GM12872 (cell line): Measurements from ENCODE around the gene TMEM63C.

Experiments used
- CTCF ChIP-seq: IDR thresholded peaks from 3 replicates; pipeline ENCODE4 v1.5.1; 2011; ENCODE audit warnings: low read depth, mild to moderate bottlenecking, low read length, moderate library complexity; ENCODE audit not compliant: insufficient read depth

The TMEM63C gene

GRCh38 chr14:77260631-77261030 lies 79.0 kb downstream of the TMEM63C start:
- no peak for TF ChIP-seq CTCF

DNA sequence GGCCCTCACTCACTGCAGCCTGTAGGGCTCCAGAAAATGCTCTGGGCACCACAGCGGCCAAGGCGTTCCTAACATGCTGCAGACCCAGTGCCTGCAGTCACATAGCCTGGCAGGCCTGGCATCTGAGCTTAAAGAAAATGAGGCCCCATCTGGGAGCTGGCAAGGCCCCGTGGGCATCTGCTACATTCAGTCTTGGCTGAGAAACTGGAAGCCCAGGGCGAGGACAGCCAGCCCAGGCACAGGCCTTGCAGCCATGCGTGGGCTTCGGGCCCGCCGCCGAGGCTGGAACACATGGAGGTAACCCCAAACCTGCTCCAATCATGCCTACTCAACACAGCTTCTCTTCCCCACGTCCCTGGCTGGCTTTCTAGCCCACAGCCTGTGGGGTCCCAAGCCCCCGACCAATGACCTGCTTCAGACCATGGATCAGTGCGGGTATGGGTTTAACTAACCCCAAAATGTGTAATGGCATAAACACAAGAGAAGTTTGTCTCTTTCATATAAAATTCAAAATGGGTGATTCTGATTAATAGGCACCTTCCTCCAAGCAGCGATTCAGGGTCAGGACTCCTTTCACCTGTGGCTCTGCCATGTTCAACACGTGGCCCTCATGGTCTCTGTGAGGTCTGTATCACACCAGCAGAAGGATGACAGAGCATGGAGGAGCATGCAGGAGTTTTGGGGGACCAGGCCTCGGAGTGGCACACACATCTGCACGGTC lies 83.0 kb downstream of the TMEM63C start:
- no peak for TF ChIP-seq CTCF

DNA sequence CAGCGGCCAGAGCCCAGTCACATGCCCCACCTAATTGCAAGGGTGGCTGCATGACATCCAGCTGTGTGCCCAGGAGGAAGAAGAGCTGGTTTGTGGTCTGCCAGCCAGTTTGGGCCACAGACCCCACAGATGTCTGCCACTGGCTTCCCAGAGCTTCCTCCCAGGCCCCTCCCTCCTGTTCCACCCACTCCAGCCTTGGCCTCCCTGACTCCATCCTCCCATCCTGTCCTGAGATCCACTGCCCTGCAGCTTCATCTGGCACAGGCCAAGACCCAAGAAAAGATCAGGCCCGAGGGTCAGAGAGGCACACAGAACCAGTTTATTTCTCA lies 83.6 kb downstream of the TMEM63C start:
- TF ChIP-seq CTCF, result no peak

- TF ChIP-seq CTCF, result no peak
These were observed 84.2 kb downstream of the TMEM63C start for GRCh38 chr14:77265561-77266335.

DNA sequence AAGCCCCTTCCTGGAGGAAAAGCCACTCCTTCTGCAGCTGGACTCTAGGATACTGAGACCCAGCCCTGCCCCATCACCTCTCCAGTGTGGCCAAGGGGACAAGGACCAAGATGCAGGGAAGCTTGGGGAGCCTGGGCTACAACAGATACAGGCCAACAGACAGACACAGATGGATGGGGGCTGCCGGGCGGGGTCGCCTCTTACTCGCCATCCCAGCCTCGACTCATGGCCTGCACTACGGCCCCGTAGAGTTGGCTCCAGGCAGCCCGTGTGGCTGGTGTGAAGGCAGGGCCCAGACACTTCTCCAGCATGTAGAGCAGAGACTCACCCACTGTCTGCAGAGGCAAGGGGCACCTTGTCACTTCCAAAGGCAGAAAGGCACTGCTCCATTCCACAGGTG lies 84.7 kb downstream of the TMEM63C start:
- TF ChIP-seq CTCF, result no peak

DNA sequence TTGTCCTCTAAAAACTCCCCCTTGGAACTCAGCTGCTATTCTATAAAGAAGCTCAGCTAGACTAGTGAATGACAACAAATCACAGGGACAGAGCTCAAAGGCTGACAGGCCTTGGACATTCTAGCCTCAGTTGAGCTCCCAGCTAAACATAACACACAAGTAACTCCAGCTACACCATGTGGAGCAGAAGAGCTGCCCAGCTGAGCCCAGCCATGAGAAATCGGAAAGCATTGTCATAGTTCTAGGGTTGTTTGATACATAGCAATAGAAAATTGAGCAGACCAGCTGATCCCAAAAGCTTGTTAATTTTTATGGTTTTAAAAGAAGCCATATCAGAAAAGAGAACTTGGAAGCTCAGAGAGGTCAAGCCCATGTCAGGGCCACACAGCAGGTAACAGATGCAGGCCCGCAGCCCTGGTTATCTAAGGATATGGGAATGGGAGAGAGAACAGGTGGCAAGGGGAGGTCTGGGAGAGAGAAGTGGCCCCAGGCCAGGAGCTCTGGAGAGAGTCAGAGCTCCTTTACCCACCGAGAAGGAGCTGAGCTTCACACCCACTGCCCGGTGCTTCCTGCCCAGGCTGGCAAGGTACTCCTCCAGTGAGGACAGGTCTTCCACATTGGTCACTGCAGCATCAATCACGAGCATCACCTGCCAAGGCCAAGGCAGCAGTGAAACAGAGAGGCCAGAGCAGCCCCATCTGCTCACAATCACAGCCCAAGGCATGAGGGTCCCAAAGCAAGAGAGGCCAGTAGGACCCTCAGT lies 86.5 kb downstream of the TMEM63C start:
- no peak for TF ChIP-seq CTCF

DNA sequence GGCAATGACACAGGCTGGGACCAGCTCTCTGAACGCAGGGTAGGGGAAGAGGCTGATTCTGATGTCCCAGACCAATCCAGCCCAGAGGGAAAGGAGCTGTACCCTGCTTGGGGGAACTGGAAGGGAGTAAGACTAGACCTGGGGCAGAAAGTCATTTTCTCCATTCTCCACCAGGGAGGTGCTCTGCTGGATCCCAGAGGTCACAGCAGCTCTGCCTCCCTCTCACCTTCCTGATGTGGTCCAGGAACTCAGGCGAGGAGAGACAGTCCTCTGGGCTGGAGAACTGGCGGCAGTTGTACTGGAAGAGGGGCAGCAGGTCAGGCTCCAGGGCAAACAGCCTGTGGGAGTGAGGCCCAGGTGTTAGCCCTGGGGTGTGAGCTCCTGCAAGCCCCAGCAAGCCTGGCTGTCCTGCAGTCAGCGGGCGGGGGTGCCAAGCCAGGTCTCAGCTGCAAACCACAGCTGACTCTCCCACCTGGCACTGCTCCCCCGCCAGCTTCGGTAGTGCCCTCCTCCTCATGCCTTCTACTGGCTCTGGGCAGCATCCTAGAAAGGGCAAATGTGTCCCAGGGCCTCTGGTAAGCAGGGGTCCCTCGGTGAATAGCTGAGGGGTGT lies 87.5 kb downstream of the TMEM63C start:
- no peak for TF ChIP-seq CTCF
